GDM1 (cell line): ENCODE data around the gene SMAD5.

Source experiments
- DNase-seq: peaks from one replicate; lab custom pipeline; 2025; lab: John Stamatoyannopoulos, UW

The SMAD5 gene

GRCh38 chr5:136132557-136133221, at the start of gene SMAD5:
SMAD5 (plus strand) TSS chr5:136132845; CDS start chr5:136153761, 20,916 bp downstream.
- peak; percentile 82 for DNase-seq

DNA sequence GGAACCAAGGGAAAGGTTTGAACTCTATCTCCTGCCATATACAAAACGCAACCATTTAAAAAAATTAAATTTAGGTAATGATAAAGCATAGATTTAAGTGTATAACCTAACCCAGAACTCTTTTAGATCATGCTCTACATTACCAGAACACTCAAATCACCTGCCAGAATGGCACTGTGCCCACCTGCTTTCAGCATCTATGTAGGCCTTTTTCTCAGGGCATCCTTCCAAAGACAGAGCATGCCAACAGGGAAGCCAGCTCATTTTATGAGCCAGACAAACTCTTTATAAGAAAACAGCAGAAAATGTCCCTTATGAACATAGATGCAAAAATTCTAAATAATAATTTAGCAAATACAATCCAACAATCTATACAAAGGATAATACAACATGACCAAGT, 47.9 kb upstream of the SMAD5 start:
- no peak for DNase-seq

DNA sequence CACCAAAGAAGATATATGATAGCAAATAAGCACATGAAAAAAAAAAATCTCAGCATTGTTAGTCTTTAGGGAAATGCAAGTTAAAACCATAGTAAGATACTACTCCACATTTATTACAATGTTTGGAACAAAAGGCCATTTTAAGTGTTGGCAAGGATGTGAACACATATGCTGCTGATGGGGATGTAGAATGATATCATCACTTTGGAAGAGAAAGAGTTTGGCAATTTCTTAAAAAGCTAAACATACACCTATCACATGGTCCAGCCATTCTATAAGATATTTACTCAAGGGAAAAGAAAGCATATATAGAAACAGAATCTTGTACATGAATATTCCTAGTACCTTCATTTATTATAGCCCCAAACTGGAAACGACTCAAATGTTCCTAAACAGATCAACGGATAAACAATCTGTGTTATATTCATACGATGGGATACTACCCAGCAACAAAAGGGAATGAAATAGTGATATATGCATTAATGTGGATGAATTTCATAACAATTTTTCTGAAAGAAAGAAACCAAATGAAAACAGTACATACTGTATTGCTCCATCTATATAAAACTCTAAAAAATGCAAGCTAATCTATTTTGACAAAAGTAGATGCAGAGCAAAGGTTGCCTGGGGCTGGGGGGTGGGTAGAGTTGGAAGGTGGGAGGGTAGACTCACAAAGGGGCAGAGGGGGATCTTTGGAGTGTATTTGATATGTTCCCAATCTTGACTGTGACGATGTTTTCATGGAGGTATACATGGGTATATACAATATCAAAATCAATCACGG, 45.7 kb upstream of the SMAD5 start:
- DNase-seq = no peak

DNA sequence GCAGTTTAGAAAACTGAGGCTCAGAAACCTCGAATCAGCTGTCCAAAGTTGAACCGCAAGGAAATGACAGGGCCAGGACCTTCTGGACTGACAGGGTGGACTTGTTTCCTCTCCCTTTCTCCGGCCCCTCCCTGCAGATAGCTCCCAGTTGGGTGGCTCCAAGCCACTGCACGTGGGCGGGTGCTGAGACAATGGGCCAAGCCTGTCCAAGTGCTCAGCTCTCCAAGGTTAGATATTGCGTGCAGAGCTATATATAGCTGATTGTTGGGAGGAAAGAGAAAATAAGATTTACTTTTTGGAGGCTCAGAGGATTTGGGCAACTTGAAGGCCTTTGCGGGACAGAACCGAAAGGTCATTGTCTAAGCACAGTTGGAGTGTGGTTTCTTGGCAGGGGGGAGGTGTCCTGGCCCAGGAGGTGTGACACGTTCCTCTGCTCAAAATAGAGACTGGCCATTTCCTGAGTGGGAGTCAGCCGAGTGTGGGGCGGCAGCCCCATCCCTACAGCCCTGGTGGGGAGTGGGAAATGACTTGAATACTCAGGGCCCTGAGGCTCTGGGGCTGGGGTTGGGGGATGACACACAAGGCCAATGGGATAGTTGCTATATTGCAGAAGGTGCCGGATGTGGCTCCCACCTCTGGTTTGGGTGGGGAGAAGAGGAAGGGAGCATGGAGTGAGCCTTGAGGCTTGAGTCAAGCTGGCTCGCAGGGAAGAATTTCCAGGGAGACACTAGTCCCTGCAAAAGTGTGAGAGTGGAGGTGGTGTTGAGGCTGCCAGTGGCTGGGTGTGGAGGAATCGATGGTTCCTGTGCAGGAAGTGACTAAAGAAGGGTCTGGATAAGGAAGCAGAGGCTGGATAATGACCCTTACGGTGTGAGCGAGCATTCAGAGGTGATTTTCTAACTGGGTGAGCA, 44.4 kb upstream of the SMAD5 start:
- DNase-seq = no peak

- DNase-seq = no peak
Measured at GRCh38 chr5:136089791-136090190, 42.9 kb upstream of the SMAD5 start.

DNA sequence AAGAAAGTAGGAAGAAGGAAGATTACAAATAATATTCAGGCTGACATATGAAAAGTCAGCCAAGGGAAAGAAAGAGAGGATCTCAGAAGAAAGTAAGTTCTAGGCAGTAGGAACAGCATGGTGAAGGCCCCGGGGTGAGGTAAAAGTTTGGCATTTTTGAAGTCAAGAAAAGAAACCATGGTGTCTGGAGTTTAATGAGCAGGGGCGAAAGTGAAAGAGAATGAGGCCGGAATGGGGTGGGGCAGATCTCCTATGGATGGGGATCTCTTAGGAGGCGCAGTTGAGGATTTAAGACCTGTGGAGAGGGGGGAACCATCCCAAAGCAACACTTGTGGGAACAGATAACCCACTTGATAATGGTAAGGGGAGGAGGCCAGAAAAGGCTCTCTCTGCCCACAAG, 42.3 kb upstream of the SMAD5 start:
- no peak for DNase-seq

GRCh38 chr5:136094189-136094912, 38.3 kb upstream of the SMAD5 start:
- no peak for DNase-seq

- no peak for DNase-seq
Measured at GRCh38 chr5:136094913-136095641, 37.6 kb upstream of the SMAD5 start.

GRCh38 chr5:136098176-136098575, 34.5 kb upstream of the SMAD5 start:
- no peak for DNase-seq

DNA sequence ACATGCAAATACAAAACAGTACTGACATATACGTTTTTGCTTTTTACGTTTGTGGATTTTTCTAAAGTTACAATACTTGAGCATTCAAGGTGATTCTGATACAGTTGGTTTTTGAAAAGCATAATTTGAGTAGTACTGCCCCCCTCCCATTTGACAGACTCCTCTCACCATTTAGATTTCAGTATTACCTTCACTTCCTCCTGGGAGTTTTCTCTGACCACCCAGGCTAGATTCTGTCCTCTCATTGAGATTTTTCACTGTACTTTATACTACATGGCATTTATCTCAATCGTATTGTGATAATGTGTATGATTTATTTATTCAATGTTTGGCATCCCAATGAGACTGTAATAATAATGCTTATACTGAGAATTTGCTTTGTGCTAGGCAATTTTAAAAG, 32.8 kb upstream of the SMAD5 start:
- DNase-seq = no peak

DNA sequence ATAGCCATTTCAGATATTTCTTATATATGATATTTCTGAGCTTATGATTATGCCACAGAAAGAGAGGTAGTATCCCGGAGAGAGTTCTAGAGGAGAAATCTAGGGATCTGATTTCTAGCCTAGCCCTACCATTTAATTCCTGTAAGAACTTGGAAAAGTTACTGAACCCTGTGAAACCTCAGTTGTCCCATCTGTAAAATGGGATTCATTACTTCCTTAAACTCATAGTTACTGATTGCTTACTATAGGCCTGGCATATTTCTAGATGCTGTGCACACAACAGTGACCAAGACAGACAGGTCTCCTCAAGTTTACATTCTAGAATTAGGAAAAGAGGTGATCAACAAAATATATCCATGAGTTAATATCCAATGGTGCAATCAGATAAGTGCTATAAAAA, 30.8 kb upstream of the SMAD5 start:
- DNase-seq = no peak

DNA sequence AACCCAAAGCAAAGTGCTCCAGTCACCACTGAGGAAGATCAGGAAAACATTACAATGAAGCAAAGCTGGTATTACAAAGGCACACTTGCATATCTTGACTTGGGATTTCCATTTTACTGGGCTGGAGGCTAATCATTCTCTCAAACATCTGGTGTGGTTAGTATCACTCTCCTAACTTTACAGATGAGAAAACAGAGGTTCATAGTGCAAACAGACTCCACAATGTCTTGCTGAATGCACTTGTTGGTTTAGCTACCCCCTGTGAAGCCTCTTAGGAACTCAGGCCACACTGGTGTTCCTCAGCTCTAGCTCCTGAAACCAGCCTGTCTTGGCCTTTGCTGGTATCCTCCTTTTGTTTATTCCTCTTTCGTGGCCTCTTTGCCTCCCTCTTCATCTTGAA, 29.5 kb upstream of the SMAD5 start:
- no peak for DNase-seq

GRCh38 chr5:136104306-136104965, 28.2 kb upstream of the SMAD5 start:
- no peak for DNase-seq

DNA sequence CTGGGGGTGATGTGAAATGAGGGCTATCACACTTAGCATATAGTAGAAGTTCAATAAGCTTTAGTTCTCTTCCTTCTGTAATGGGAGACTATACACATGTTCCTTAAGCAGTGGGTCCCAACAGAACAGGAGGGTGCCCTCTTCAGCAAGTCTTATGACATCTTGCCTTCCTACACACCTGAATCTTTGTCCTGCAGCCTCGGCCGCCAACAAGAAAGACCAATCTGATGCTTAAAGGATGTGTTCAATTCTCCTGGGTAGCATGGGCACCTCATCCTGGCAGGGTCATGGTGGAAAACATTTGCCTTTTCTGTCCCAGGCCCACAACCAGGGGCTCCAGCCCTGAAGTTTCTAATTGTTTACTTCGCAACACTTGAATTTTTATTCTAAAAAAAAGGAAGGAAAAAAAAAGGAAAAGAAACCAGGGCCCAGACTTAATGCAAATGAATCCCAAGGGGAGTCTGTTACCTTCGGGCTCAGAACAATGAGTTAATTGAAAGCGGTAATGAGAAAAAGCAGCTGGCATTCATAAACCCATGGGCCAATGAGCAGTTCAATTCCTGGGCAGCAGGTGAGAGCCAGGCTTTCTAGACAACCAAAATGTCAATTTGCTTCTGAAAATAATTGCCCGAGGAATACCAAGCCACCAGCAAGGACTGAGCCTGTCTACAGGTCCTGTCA, 26.2 kb upstream of the SMAD5 start:
- DNase-seq = no peak

- DNase-seq = no peak
Measured at GRCh38 chr5:136108180-136108611, 24.4 kb upstream of the SMAD5 start.

DNA sequence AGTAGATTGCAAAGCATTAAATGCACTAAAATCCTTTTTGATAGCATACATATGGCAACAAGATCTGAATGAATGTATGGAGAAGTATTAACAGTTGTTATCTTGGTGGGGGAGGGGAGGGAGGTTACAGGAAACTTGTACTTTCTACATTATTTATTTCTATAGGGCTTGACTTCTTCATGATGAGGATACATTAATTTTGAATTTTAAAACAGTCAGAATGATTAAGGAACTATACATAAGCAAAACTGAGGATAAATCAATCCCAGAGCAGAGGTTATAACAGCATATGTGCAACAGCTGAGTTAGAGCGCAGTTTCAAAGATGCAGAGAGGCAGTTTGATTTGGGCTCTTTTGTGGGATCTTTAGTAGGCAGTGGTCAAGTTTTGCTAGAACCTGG, 23.9 kb upstream of the SMAD5 start:
- DNase-seq = no peak

DNA sequence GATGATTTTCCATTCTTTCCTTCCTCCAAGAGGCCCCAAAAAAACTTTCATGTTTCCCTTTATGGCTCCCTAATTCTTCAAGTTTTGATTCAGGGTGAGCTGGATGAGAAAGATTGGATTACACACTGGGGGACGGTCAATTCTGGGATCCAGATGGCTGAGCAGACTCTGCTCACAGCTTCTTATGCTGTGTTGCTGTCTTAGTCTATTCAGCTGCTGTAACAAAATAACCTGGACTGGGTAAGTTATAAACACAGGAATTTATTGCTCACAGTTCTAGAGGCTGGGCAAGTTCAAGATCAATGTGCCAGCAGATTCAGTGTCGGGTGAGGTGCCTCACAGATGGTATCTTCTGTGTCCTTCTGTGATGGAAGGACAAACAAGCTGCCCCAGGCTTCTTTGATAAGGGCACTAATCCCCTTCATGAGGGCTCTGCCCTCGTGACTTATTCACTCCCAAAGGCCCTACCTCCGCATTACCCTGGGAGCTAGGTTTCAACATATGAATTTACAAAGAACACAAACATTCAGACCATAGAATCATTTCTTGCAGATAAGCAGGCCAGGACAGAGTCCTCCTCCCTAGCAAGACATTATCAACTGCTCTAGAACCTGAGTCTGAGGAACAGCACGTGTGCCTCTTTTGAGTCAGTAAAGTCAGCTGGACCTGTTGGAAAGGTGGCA, 23.1 kb upstream of the SMAD5 start:
- DNase-seq = no peak

DNA sequence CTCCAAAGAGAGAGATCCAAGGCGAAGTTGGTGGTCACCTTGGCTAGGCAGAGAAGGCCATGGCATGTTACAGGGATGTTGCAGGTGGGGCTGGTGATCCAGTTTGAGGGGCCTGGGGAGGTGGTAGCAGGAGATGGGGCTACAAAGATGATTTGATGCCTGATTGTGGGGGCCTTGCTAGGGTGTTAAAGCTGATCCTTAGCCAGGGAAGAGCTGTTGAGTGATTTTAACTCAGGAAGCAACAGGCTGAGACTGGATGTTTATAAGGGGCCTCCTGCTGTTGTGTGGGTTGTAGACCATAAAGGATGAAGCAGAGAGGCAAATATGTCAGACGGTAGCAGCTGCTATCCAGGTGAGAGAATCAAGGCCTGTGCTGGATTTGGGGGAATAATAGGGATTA, 19.0 kb upstream of the SMAD5 start:
- DNase-seq = no peak

DNA sequence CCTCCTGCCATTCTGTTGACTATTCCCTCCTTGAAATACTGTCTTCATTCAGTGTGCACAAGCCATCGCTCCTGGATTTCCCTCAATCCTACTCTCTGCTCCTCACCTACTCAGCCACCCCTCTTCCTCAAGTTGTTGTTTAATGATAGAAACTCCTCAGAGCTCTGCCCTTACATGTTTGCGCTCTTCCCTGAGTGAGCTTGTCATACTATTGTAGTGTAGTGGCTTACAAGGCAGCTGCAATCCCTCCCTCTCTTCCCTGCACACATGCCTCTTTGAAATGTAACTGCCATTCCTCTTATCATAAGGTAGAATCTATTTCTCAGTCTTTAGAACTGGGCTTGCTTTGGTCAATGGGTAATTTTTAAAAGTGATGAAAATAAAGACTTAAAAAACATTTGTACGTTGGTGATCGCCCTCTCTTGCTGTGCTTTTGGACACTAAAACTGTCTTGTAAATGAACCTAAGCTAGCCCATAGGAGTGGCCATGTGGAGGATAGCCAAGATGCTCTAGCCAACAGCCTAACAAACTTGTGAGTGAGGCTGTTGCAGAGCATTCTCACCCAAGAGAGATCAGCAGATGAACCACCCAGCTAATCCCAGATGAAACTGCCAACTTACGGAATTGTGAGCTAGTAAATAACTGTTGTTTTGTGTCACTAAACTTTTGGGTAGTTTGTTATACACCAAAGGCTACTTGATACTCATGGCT, 18.1 kb upstream of the SMAD5 start:
- DNase-seq = no peak
